Karpas-422 (cell line): ENCODE measurements around the gene FER. TPM values are rescaled to one million over a fixed set of nuclear protein-coding genes. Genes with fewer than 3 reads are reported as not detected.
"Not testable (repeated sequence)": the region's sequence is repeated elsewhere in the genome, so short reads cannot be mapped to it uniquely, and the experiment has no call there.

Source experiments
- DNase-seq: peaks from one replicate; pipeline ENCODE4 v3.0.0-alpha.2; 2015
- H2AFZ ChIP-seq: fragments of 200-600 bp; sonication (generic); 2 replicates; pipeline ENCODE4 v1.6.1; 2014; ENCODE audit warnings: antibody characterized with exemption, low read length, mixed read lengths
- H3K27ac ChIP-seq: fragments of 200-600 bp; sonication (generic); 2 replicates; pipeline ENCODE4 v1.5.1; 2014; ENCODE audit warnings: mild to moderate bottlenecking, low read length, moderate library complexity
- H3K27me3 ChIP-seq: fragments of 200-600 bp; sonication (generic); 2 replicates; pipeline ENCODE4 v1.6.1; 2014; ENCODE audit warnings: low read length, mixed read lengths
- H3K36me3 ChIP-seq: fragments of 200-600 bp; sonication (generic); 2 replicates; pipeline ENCODE4 v1.6.1; 2014; ENCODE audit warnings: low read length, mixed read lengths; ENCODE audit not compliant: insufficient read depth
- H3K4me1 ChIP-seq: fragments of 200-600 bp; sonication (generic); 2 replicates; pipeline ENCODE4 v1.6.1; 2014; ENCODE audit warnings: mild to moderate bottlenecking, low read length, mixed read lengths
- H3K4me2 ChIP-seq: fragments of 200-600 bp; sonication (generic); 2 replicates; pipeline ENCODE4 v1.6.1; 2014; ENCODE audit warnings: low read length, low read depth, mild to moderate bottlenecking; ENCODE audit not compliant: poor library complexity, severe bottlenecking
- H3K4me3 ChIP-seq: fragments of 200-600 bp; sonication (generic); 2 replicates; pipeline ENCODE4 v1.5.1; 2014; ENCODE audit warnings: mild to moderate bottlenecking, antibody characterized with exemption, low read length, mixed read lengths
- H3K79me2 ChIP-seq: fragments of 200-600 bp; sonication (generic); 2 replicates; pipeline ENCODE4 v1.6.1; 2014; ENCODE audit warnings: mild to moderate bottlenecking, low read length, mixed read lengths
- H3K9ac ChIP-seq: fragments of 200-600 bp; sonication (generic); 2 replicates; pipeline ENCODE4 v1.6.0; 2014; ENCODE audit warnings: low read length
- H3K9me2 ChIP-seq: fragments of 200-600 bp; sonication (generic), shearing (Covaris generic); replicated peaks from 2 replicates; pipeline ENCODE4 v1.6.0; 2014; ENCODE audit warnings: mild to moderate bottlenecking, low read length, moderate library complexity; ENCODE audit not compliant: insufficient read depth
- H3K9me3 ChIP-seq: fragments of 300-700, 200-600 bp; sonication (generic); 2 replicates; pipeline ENCODE4 v1.6.1; 2014; ENCODE audit warnings: low read length, mixed read lengths
- H4K20me1 ChIP-seq: fragments of 200-600 bp; sonication (generic); 2 replicates; pipeline ENCODE4 v1.6.1; 2014; ENCODE audit warnings: mild to moderate bottlenecking, antibody characterized with exemption, low read length, low read depth; ENCODE audit not compliant: insufficient read depth
- total RNA-seq: library from RNA; depleted of rRNA; stranded (reverse); fragments of >200 nt; shearing (Covaris generic); gene quantifications from 2 replicates; pipeline ENCODE4 v1.2.3, GENCODE V29; 2014; ENCODE audit warnings: low replicate concordance

Gene FER
- total RNA-seq, 1 experiment from 2014 or later: 14.6 TPM

- peak; percentile 51 for DNase-seq
- Histone ChIP-seq H3K9me2 (no peaks in the 10 kb centered on the region), H3K4me3 (peak overlapping the region; percentile 87), H3K4me2 (peak overlapping the region; percentile 90), H3K27ac (no peak overlapping the region), H3K79me2 (no peaks in the 10 kb centered on the region), H2AFZ (peak overlapping the region; percentile 89), H3K9ac (peak overlapping the region; percentile 77), H3K9me3 (no peaks in the 10 kb centered on the region), H3K4me1 (peaks cover 15% of the 10 kb centered on the region), H4K20me1 (no peaks in the 10 kb centered on the region), H3K36me3 (no peaks in the 10 kb centered on the region), H3K27me3 (no peaks in the 10 kb centered on the region)
Measured at GRCh38 chr5:108749128-108749861, 1.6 kb downstream of the FER start.

GRCh38 chr5:108753331-108753730 lies 5.6 kb downstream of the FER start:
- Histone ChIP-seq H3K27ac (no peak overlapping the region), H3K4me2 (no peak overlapping the region), H3K9me2 (no peaks in the 10 kb centered on the region), H3K9ac (no peak overlapping the region), H3K9me3 (no peaks in the 10 kb centered on the region), H3K4me1 (peaks cover 7% of the 10 kb centered on the region), H3K4me3 (no peak overlapping the region), H3K79me2 (no peaks in the 10 kb centered on the region), H2AFZ (no peak overlapping the region), H4K20me1 (no peaks in the 10 kb centered on the region), H3K27me3 (no peaks in the 10 kb centered on the region), H3K36me3 (no peaks in the 10 kb centered on the region)
- no peak for DNase-seq

- DNase-seq: no peak
- Histone ChIP-seq H3K4me1 (peaks cover 7% of the 10 kb centered on the region), H2AFZ (no peak overlapping the region), H3K27me3 (no peaks in the 10 kb centered on the region), H3K4me3 (no peak overlapping the region), H3K36me3 (no peaks in the 10 kb centered on the region), H3K27ac (no peak overlapping the region), H3K9me3 (no peaks in the 10 kb centered on the region), H3K79me2 (no peaks in the 10 kb centered on the region), H3K9me2 (no peaks in the 10 kb centered on the region), H4K20me1 (no peaks in the 10 kb centered on the region), H3K9ac (no peak overlapping the region), H3K4me2 (no peak overlapping the region)
Measured at GRCh38 chr5:108753877-108754276, 6.2 kb downstream of the FER start.

- Histone ChIP-seq H3K4me2 (no peak overlapping the region), H3K27me3 (no peaks in the 10 kb centered on the region), H3K79me2 (no peaks in the 10 kb centered on the region), H3K27ac (no peak overlapping the region), H3K4me3 (no peak overlapping the region), H2AFZ (no peak overlapping the region), H3K36me3 (no peaks in the 10 kb centered on the region), H3K9me2 (no peaks in the 10 kb centered on the region), H3K9ac (no peak overlapping the region), H4K20me1 (no peaks in the 10 kb centered on the region), H3K9me3 (no peaks in the 10 kb centered on the region), H3K4me1 (no peaks in the 10 kb centered on the region)
- DNase-seq: no peak
Measured at GRCh38 chr5:108760512-108760911, 12.8 kb downstream of the FER start.

GRCh38 chr5:108762660-108763059 lies 15.0 kb downstream of the FER start:
- H3K4me3 ChIP-seq: no peak overlapping the region
- no peak for DNase-seq
- no peaks in the 10 kb centered on the region for H3K27me3 ChIP-seq
- H3K9me3 ChIP-seq: no peaks in the 10 kb centered on the region
- no peak overlapping the region for H2AFZ ChIP-seq
- no peaks in the 10 kb centered on the region for H4K20me1 ChIP-seq
- no peaks in the 10 kb centered on the region for H3K9me2 ChIP-seq
- no peaks in the 10 kb centered on the region for H3K4me1 ChIP-seq
- H3K9ac ChIP-seq: no peak overlapping the region
- H3K36me3 ChIP-seq: no peaks in the 10 kb centered on the region
- H3K4me2 ChIP-seq: no peak overlapping the region
- no peaks in the 10 kb centered on the region for H3K79me2 ChIP-seq
- no peak overlapping the region for H3K27ac ChIP-seq

GRCh38 chr5:108763222-108763916 lies 15.7 kb downstream of the FER start:
- H3K9ac ChIP-seq: no peak overlapping the region

GRCh38 chr5:108765647-108766046 lies 17.9 kb downstream of the FER start:
- no peaks in the 10 kb centered on the region for H3K9me3 ChIP-seq
- H3K27ac ChIP-seq: no peak overlapping the region
- H3K4me3 ChIP-seq: no peak overlapping the region
- H4K20me1 ChIP-seq: no peaks in the 10 kb centered on the region
- no peaks in the 10 kb centered on the region for H3K27me3 ChIP-seq
- H3K79me2 ChIP-seq: no peaks in the 10 kb centered on the region
- H3K36me3 ChIP-seq: no peaks in the 10 kb centered on the region
- no peaks in the 10 kb centered on the region for H3K9me2 ChIP-seq
- DNase-seq: no peak
- H3K4me2 ChIP-seq: no peak overlapping the region
- H3K4me1 ChIP-seq: no peaks in the 10 kb centered on the region
- no peak overlapping the region for H2AFZ ChIP-seq
- no peak overlapping the region for H3K9ac ChIP-seq

More at GRCh38 chr5:108763222-108763916, 15.7 kb downstream of the FER start:
- no peaks in the 10 kb centered on the region for H3K4me1 ChIP-seq
- H4K20me1 ChIP-seq: no peaks in the 10 kb centered on the region
- DNase-seq: no peak
- no peaks in the 10 kb centered on the region for H3K9me3 ChIP-seq
- H2AFZ ChIP-seq: no peak overlapping the region
- H3K36me3 ChIP-seq: no peaks in the 10 kb centered on the region
- no peak overlapping the region for H3K4me2 ChIP-seq
- H3K4me3 ChIP-seq: no peak overlapping the region
- H3K9me2 ChIP-seq: no peaks in the 10 kb centered on the region
- no peak overlapping the region for H3K27ac ChIP-seq
- H3K27me3 ChIP-seq: no peaks in the 10 kb centered on the region
- no peaks in the 10 kb centered on the region for H3K79me2 ChIP-seq

- not testable (repeated sequence) for H3K4me2 ChIP-seq, H3K4me3 ChIP-seq, H3K27me3 ChIP-seq, H3K36me3 ChIP-seq, H3K79me2 ChIP-seq, H3K9ac ChIP-seq, H3K27ac ChIP-seq, DNase-seq, H4K20me1 ChIP-seq, H2AFZ ChIP-seq, H3K9me2 ChIP-seq, H3K4me1 ChIP-seq, H3K9me3 ChIP-seq
Measured at GRCh38 chr5:108766916-108767315, 19.2 kb downstream of the FER start.
